Choroid plexus epithelial cell (primary cell): ENCODE data around the gene RIMKLA.

ENCODE experiments used
- DNase-seq: peaks from one replicate; pipeline ENCODE4 v3.0.0-alpha.2; 2010; ENCODE audit warnings: low read depth
- H3K4me3 ChIP-seq: 2 replicates; pipeline ENCODE4 v1.5.1; 2011; ENCODE audit warnings: low read depth, mild to moderate bottlenecking, control low read depth, low read length, moderate library complexity
- CTCF ChIP-seq: conservative IDR thresholded peaks from 2 replicates; pipeline ENCODE4 v1.5.1; 2011; ENCODE audit warnings: low read depth, mild to moderate bottlenecking, control low read depth, inconsistent platforms, low read length, moderate library complexity

RIMKLA gene

GRCh38 chr1:42418516-42418915 is 37.9 kb downstream of the RIMKLA start:
- TF ChIP-seq CTCF, result no peak
- H3K4me3 ChIP-seq, result no peak overlapping the region
- DNase-seq, result no peak

GRCh38 chr1:42419126-42419821 is 38.7 kb downstream of the RIMKLA start:
- no peak for DNase-seq
- no peak overlapping the region for H3K4me3 ChIP-seq
- TF ChIP-seq CTCF, result no peak

GRCh38 chr1:42420121-42420520 is 39.5 kb downstream of the RIMKLA start:
- H3K4me3 ChIP-seq, result no peak overlapping the region
- TF ChIP-seq CTCF, result no peak

GRCh38 chr1:42420911-42421585 is 40.5 kb downstream of the RIMKLA start:
- TF ChIP-seq CTCF, result no peak
- H3K4me3 ChIP-seq, result no peak overlapping the region
- peak; percentile 78 for DNase-seq

More at GRCh38 chr1:42420121-42420520, 39.5 kb downstream of the RIMKLA start:
- DNase-seq, result no peak

- DNase-seq, result no peak
- H3K4me3 ChIP-seq, result no peak overlapping the region
- no peak for TF ChIP-seq CTCF
These were observed 42.1 kb downstream of the RIMKLA start for GRCh38 chr1:42422737-42423136.

- no peak for TF ChIP-seq CTCF
- no peak overlapping the region for H3K4me3 ChIP-seq
- no peak for DNase-seq
These were observed 43.1 kb downstream of the RIMKLA start for GRCh38 chr1:42423681-42424080.

GRCh38 chr1:42424201-42424600 is 43.6 kb downstream of the RIMKLA start:
- TF ChIP-seq CTCF, result no peak
- peak; percentile 14 for DNase-seq
- no peak overlapping the region for H3K4me3 ChIP-seq
